ENCODE data around the gene KRTAP17-1.
"Not testable (repeated sequence)": the region's sequence is repeated elsewhere in the genome, so short reads cannot be mapped to it uniquely, and the experiment has no call there.

KRTAP17-1 gene

GRCh38 chr17:41351177-41351576, 35.7 kb upstream of the KRTAP17-1 start:
- TF ChIP-seq, protein P1, sequence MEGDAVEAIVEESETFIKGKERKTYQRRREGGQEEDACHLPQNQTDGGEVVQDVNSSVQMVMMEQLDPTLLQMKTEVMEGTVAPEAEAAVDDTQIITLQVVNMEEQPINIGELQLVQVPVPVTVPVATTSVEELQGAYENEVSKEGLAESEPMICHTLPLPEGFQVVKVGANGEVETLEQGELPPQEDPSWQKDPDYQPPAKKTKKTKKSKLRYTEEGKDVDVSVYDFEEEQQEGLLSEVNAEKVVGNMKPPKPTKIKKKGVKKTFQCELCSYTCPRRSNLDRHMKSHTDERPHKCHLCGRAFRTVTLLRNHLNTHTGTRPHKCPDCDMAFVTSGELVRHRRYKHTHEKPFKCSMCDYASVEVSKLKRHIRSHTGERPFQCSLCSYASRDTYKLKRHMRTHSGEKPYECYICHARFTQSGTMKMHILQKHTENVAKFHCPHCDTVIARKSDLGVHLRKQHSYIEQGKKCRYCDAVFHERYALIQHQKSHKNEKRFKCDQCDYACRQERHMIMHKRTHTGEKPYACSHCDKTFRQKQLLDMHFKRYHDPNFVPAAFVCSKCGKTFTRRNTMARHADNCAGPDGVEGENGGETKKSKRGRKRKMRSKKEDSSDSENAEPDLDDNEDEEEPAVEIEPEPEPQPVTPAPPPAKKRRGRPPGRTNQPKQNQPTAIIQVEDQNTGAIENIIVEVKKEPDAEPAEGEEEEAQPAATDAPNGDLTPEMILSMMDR (IDR thresholded peaks at IDR 0.05; ENCODE audit: low read depth, low read length): no peak
- H3K4me3 ChIP-seq (ENCODE audit: low read depth, low read length): no peak overlapping the region
- no peak overlapping the region for H3K27ac ChIP-seq
- no peaks in the 10 kb centered on the region for H3K36me3 ChIP-seq
- no peak for DNase-seq
- H3K27me3 ChIP-seq (ENCODE audit: insufficient read depth, low read depth, severe bottlenecking): peaks cover 93% of the 10 kb centered on the region
- H3K9me3 ChIP-seq (ENCODE audit: severe bottlenecking): peaks cover 8% of the 10 kb centered on the region

DNA sequence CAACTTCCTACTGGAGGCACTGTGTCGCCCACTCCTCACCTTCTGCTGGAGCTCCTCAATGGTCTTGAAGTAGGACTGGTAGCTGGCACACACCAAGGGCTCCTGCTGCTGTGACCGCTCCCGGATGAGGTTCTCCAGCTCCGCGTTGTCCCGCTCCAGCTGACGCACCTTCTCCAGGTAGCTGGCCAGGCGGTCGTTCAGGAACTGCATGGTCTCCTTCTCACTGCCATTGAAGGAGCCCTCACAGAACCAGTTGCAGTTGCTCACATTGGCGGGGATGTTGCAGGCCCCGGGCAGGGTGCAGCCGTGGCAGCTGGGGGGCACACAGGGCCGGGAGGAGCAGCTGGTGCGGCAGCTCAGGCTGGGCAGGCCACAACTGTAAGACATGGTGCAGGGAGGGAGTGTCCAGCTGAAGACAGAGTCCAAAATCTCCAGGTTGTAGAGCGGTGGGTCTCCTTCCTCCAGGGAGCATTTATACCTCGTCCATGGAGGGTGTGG, 34.9 kb upstream of the KRTAP17-1 start, which contains the start of gene KRT33A:
KRT33A (minus strand) TSS at position 448 of the 498 bp plus-strand sequence; CDS start at position 387, 61 bp downstream.
- DNase-seq; H3K9me3 ChIP-seq (ENCODE audit: severe bottlenecking); H3K27ac ChIP-seq; H3K36me3 ChIP-seq; H3K4me3 ChIP-seq (ENCODE audit: low read depth, low read length): not testable (repeated sequence)
- peaks cover 93% of the 10 kb centered on the region for H3K27me3 ChIP-seq (ENCODE audit: insufficient read depth, low read depth, severe bottlenecking)

GRCh38 chr17:41347869-41348760, 32.6 kb upstream of the KRTAP17-1 start:
- Histone ChIP-seq H3K36me3 (no peaks in the 10 kb centered on the region), H3K27me3 (ENCODE audit: insufficient read depth, low read depth, severe bottlenecking) (peaks cover 95% of the 10 kb centered on the region)

GRCh38 chr17:41346421-41346820, 30.9 kb upstream of the KRTAP17-1 start:
- H3K4me3 ChIP-seq (ENCODE audit: low read depth, low read length); DNase-seq; H3K36me3 ChIP-seq; H3K27ac ChIP-seq: not testable (repeated sequence)
- Histone ChIP-seq H3K9me3 (ENCODE audit: severe bottlenecking) (peaks cover 16% of the 10 kb centered on the region), H3K27me3 (ENCODE audit: insufficient read depth, low read depth, severe bottlenecking) (peaks cover 95% of the 10 kb centered on the region)

More at GRCh38 chr17:41347869-41348760, 32.6 kb upstream of the KRTAP17-1 start:
- no peak overlapping the region for H3K27ac ChIP-seq
- no peak for DNase-seq
- H3K4me3 ChIP-seq (ENCODE audit: low read depth, low read length): no peak overlapping the region
- peaks cover 6% of the 10 kb centered on the region for H3K9me3 ChIP-seq (ENCODE audit: severe bottlenecking)
- TF ChIP-seq, protein P1 (IDR thresholded peaks at IDR 0.05; ENCODE audit: low read depth, low read length): no peak

DNA sequence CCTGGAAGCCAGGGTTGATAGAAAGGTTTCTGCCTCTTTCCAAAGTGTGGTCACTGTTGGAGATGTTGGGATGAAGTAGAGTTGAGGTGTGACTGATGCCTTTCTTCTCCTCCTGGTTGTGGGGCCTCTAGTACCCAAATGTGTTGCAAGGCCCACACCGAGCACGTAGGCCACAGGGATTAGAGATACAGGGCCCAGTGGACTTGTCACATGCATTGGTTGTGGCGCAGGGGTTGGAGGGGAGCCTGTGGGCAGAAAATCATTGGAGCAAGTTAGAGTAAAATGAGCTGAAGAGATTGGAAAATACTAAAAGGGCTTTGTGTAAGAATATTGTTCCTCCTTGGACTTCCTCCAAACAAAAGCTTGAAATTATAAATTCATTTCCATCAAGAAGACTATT, 30.5 kb upstream of the KRTAP17-1 start:
- Histone ChIP-seq H3K36me3 (no peaks in the 10 kb centered on the region), H3K27ac (no peak overlapping the region), H3K27me3 (ENCODE audit: insufficient read depth, low read depth, severe bottlenecking) (peaks cover 95% of the 10 kb centered on the region), H3K4me3 (ENCODE audit: low read depth, low read length) (no peak overlapping the region), H3K9me3 (ENCODE audit: severe bottlenecking) (peaks cover 16% of the 10 kb centered on the region)
- no peak for DNase-seq
- TF ChIP-seq, protein P1 (IDR thresholded peaks at IDR 0.05; ENCODE audit: low read depth, low read length): no peak

GRCh38 chr17:41343029-41343428, 27.5 kb upstream of the KRTAP17-1 start:
- TF ChIP-seq, protein P1 (IDR thresholded peaks at IDR 0.05; ENCODE audit: low read depth, low read length): no peak
- no peak for DNase-seq
- Histone ChIP-seq H3K36me3 (no peaks in the 10 kb centered on the region), H3K4me3 (ENCODE audit: low read depth, low read length) (no peak overlapping the region), H3K9me3 (ENCODE audit: severe bottlenecking) (peaks cover 16% of the 10 kb centered on the region), H3K27me3 (ENCODE audit: insufficient read depth, low read depth, severe bottlenecking) (peaks cover 88% of the 10 kb centered on the region), H3K27ac (no peak overlapping the region)
